ENCODE measurements around the gene ASPN. TPM values are rescaled to one million over a fixed set of nuclear protein-coding genes. Genes with fewer than 3 reads are reported as not detected.

ASPN gene
- total RNA-seq, 1 donor from 2014 or later, result 4.5 TPM

DNA sequence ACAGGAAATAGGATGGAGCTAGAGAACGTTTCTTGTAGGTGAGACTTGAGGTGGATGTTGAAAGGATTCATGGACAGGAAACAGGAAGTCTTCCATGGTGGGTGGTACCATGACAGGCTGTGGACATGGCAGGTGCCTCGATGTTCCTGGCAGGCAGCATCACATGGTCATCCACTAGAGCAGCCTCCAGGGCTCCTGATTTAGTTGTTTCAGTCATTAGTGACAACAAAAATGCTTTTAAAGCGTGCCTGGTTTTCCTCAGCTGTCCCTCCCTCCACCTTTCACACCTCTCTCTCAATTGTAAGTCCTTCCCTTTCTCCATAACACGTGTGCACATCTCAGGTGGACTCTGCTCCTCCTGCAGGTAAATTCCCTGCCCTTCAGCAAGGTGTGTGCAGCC is 25.2 kb upstream of the ASPN start:
- DNase-seq (no peak), ATAC-seq (no peak)
- intact Hi-C loops (cut with micrococcal nuclease), result no loop called here

- ATAC-seq, result no peak
- intact Hi-C loops (cut with micrococcal nuclease), result no loop called here
- no peak for DNase-seq
Observed at GRCh38 chr9:92507005-92507404, 24.7 kb upstream of the ASPN start.

DNA sequence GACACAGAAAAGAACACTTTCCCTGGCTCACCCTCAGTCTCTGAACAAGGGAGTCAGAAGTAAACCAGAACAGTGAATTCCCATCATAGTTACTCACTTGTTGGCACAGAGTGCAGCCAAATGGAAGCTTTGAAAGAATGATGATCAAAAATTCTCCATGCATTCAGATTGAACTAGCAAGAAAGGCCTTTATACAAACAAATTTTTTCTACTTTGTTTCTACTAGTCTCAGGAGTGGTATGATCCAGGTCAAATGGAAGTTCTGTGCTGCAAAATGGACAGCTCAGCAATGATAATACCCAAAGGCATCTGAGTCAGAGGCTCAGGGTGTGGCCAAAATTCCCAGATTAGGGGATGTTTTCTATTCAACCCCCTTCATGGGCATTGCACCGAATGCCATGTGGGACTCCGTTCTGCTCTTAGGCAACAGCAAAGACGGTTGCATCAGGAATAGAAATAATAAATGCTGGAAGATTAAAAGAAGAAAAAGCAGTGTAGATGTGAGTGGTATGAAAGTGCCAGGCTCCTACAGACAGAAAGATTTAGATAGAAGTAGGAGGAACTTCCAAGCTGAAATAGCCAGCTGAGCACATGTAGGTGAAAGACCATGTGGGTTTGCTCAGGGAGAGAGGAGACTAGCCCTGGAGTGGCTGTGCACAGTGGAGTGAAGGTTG is 24.0 kb upstream of the ASPN start:
- peak; percentile 32 for DNase-seq
- ATAC-seq, result peak; percentile 73
- intact Hi-C loops (cut with micrococcal nuclease), result no loop called here

- DNase-seq, result no peak
- ATAC-seq, result no peak
- intact Hi-C loops (cut with micrococcal nuclease), result no loop called here
Observed at GRCh38 chr9:92504881-92505280, 22.6 kb upstream of the ASPN start.

DNA sequence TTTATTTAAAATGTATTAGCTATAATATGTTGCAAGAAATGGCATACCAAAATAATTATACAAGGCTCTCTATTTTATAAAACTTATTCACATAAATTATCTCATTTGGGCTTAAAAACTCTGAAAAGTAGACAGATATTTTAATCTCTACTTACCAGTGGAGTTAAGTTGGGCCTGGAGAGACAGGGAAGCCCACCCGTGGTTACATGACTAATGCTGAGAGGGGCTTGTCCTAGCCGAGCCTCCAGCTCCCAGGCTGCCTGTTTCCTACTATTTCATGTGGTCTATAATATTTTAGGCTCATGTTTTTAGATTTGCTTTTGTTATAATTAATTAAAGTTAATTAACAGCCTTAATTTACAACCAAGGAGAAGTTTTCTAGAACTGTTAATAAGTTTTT is 20.9 kb upstream of the ASPN start:
- ATAC-seq (no peak), DNase-seq (no peak)
- intact Hi-C loops (cut with micrococcal nuclease), result no loop called here

DNA sequence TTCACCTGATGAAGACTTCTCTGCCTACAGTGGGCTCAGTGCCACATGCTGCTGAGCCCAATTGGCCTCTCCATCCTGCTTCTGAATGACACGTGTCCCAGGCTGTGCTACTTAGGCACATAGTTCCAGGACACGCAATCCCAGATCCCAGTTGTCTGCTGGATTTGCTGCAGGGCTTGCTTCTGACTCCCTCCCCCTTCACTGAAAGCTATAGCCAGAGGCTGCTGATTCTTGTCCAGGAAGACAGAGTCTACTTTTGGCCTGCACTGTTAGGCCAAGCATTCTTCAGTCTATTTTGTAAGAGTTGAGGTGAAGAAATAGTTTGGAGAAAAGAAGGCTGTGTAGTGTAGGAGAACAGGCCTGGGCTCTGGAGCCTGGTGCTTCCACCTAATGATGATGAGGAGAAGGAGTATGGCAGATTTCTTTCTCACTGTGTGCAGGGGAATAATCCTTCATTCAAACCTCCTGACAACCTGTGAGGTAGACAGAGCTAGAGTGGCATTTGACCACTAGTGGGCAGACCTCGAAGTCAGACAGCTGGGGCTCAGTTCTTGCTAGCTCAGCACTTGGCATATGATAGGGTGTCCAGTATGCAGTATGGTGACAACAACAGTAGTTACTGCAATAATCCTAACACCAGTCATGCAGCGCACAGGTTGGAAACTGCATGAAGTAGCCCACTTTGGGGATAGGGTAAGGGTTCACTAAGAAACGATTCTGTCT is 19.5 kb upstream of the ASPN start:
- intact Hi-C loops (cut with micrococcal nuclease), result no loop called here
- ATAC-seq (peak; percentile 82), DNase-seq (peak; percentile 47)

DNA sequence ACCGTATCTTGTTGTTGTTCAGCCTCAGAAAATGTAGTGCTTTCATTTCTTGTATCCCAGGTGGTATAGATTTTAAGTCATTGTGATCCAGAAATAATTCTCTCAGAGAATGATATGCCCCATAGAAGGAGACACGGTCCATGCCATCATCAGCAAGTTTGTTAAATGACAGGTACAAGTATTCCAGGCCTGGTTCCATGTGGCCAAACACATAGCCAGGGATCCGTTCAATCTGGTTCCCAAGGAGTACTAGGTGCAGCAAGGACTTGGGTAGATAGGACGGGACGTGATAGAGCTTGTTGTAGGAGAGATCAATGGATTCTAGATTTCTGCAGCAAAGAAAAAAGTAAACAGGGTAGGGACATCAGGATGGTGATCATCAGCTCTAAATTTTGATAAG is 18.4 kb upstream of the ASPN start:
- intact Hi-C loops (cut with micrococcal nuclease), result no loop called here
- peak; percentile 56 for ATAC-seq
- DNase-seq, result no peak

GRCh38 chr9:92499701-92500100 is 17.4 kb upstream of the ASPN start:
- no peak for ATAC-seq
- intact Hi-C loops (cut with micrococcal nuclease), result no loop called here
- DNase-seq, result no peak

GRCh38 chr9:92496396-92497176 is 14.3 kb upstream of the ASPN start:
- ATAC-seq (no peak), DNase-seq (no peak)
- intact Hi-C loops (cut with micrococcal nuclease), result no loop called here

GRCh38 chr9:92494856-92495255 is 12.6 kb upstream of the ASPN start:
- ATAC-seq, result no peak
- intact Hi-C loops (cut with micrococcal nuclease), result no loop called here
- DNase-seq, result no peak

GRCh38 chr9:92493749-92494387 is 11.6 kb upstream of the ASPN start:
- no peak for ATAC-seq
- intact Hi-C loops (cut with micrococcal nuclease), result no loop called here

DNA sequence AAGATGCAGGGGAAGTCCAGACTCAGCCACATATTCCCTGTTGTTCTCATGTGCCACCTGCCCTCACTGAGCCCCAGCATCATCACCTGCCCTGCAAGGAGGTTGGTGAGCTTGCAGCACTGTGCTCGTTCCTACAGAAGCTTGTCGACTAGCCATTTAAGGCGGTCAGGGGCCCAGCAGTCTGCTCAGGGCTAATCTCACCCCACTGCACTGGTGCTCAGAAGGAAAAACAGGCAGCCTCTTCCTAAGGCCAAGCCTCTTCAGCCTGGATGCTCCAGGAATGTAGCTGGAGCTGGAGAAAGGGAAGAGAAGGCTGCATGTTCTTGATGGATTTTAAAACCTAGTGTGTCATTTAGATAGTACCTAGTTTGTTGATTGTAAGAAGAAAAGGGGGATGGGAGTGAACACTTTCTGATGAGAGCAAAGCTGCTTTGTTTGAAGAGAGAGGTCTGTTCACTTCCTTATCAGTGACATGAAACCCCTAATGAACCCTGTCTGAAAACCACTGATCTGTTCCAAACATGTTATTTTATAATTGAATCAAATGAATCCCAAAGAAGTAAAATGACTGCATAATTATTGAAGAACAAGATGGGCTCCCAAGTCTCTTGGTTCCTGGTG is 10.6 kb upstream of the ASPN start:
- no peak for DNase-seq
- intact Hi-C loops (cut with micrococcal nuclease), result no loop called here
- no peak for ATAC-seq

More at GRCh38 chr9:92493749-92494387, 11.6 kb upstream of the ASPN start:
- DNase-seq, result no peak

GRCh38 chr9:92488681-92489550 is 6.6 kb upstream of the ASPN start:
- DNase-seq, result no peak
- intact Hi-C loops (cut with micrococcal nuclease), result no loop called here
- no peak for ATAC-seq

DNA sequence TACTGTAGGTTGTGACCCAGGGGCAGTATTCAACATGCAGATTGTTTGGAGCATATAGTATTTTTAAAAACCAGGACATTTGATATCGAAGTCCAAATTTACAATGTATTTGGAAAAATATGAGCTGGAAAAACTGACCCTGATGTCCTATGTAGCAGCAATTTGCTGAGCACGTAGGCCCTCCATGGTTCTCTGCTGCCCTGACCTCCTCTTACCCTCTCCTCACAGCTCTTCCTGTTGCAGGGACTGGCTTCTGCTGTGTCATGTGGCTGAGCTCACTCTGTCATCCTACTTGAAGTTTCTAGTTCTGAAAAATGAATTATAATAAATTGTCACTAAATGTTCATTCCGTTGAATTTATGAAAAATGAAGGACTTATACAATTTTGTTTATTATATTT is 4.1 kb upstream of the ASPN start:
- ATAC-seq (no peak), DNase-seq (no peak)
- intact Hi-C loops (cut with micrococcal nuclease), result no loop called here

DNA sequence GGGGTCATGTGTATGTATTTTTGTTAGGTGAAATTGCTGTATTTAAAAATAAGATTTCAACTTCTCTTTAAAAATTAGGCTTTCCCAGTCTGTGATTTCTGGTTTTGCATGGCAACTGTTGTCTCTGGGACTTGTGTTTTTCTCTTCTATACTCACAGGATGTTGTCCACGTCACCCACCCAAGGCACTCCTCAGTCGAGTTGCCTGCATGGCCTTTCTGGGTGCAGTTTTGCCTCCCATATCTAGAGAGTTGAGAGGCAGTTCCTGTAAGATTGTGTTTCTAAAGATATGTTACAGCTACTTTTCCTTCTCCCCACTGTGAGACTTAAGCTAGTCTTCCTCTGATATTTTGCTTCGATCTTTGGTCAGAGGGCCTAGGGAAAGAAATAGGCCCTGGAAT is 2.3 kb upstream of the ASPN start:
- no peak for ATAC-seq
- DNase-seq, result no peak
- intact Hi-C loops (cut with micrococcal nuclease), result no loop called here

DNA sequence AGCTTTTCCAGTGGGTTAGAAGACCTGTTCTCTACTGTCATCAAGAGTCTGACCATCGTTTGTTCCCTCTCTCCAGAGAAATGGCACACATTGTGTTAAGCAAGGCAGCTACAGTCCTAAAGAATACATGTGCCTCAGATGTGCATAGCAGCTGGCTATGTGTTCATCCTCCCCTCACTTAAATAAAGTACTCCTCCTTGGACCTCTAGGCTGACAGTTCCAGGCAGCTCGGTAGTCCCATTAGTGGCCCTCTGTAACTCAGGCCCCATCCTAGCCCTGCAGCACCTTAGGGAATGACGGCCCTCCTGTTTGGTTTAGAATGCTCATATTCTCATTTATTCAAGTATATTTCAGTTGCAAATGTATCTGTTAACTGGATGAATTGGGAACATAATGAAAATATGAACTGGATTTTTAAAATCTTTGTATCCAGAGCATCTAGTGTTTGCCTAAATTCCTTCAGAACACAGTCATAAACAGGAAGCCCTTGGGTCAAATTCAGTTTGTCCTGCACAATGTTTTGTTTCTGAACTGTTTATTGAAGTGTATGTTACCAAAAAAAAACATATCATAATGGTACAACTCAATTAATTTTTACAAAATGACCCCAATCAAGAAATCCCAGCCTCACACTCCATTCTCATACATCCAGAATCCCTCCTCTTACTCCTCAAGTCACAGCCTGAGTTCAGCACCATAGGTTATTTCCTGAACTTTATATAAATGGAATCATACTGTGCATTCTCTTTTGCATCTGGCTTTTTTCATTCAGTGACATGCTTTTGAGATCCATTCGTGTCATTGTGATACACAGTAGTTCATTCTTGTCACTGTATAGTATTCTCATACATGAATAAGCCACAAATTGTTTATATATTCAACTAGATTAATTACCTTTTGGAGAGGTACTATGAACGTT is 1.6 kb upstream of the ASPN start:
- ATAC-seq, result no peak
- intact Hi-C loops (cut with micrococcal nuclease), result no loop called here
- DNase-seq, result no peak

- ATAC-seq, result no peak
- intact Hi-C loops (cut with micrococcal nuclease), result no loop called here
- DNase-seq, result no peak
Observed at GRCh38 chr9:92482805-92483204, 499 bp upstream of the ASPN start.

Data from left ventricle myocardium superior (tissue), 1 donor.